ENCODE data around the gene TEAD1. TPM values are rescaled to one million over a fixed set of nuclear protein-coding genes. Genes with fewer than 3 reads are reported as not detected.
A peak's percentile ranks its signal among the peaks of the same experiment; 100 is the strongest.

The TEAD1 gene
- total and polyA plus RNA-seq, 2 experiments from 2014 or later = 24.5 to 103 TPM

- Histone ChIP-seq H3K4me3 (no peak overlapping the region), H3K79me2 (replicated peaks; ENCODE audit: insufficient read depth) (peaks cover 96% of the 10 kb centered on the region), H3K4me2 (no peak overlapping the region), H3K36me3 (ENCODE audit: insufficient read depth) (no peaks in the 10 kb centered on the region), H3K4me1 (ENCODE audit: insufficient read depth) (peaks cover 52% of the 10 kb centered on the region), H4K20me1 (replicated peaks; ENCODE audit: insufficient read depth) (peaks cover 35% of the 10 kb centered on the region), H2AFZ (no peak overlapping the region), H3K27me3 (ENCODE audit: insufficient read depth) (no peaks in the 10 kb centered on the region), H3K27ac (ENCODE audit: low read depth) (no peak overlapping the region), H3K9me2 (ENCODE audit: insufficient read depth) (no peaks in the 10 kb centered on the region), H3F3A (replicated peaks; ENCODE audit: low read depth) (no peaks in the 10 kb centered on the region)
- no peaks in the 10 kb centered on the region for H3K9me3 Mint-ChIP-seq
- H3K36me3 Mint-ChIP-seq (ENCODE audit: low read depth) = peaks cover 5% of the 10 kb centered on the region; the same call in 1 of the 3 replicates
- TF ChIP-seq ZNF114 (CRISPR knock-in tag; IDR thresholded peaks at IDR 0.05) = no peak
- no peak for TF ChIP-seq JUNB (IDR thresholded peaks at IDR 0.05; ENCODE audit: unreplicated experiment)
- TF ChIP-seq POLR2AphosphoS5 (IDR thresholded peaks at IDR 0.05; ENCODE audit: low read depth) = no peak
- no peak for TF ChIP-seq REST (IDR thresholded peaks at IDR 0.05; ENCODE audit: unreplicated experiment)
- no peak for TF ChIP-seq NANOG (IDR thresholded peaks at IDR 0.05; ENCODE audit: borderline replicate concordance)
- TF ChIP-seq ZNF331 (CRISPR knock-in tag; IDR thresholded peaks at IDR 0.05; ENCODE audit: low read depth) = no peak
- no peak for TF ChIP-seq CREB1 (CRISPR knock-in tag; IDR thresholded peaks at IDR 0.05; ENCODE audit: low read depth)
- TF ChIP-seq ZNF462 (CRISPR knock-in tag; IDR thresholded peaks at IDR 0.05) = no peak
- no peak for TF ChIP-seq CTCF (conservative IDR thresholded peaks at IDR 0.05; ENCODE audit: low read depth in 2 of 2)
- no peak for TF ChIP-seq ETS1 (IDR thresholded peaks at IDR 0.05)
- no peak for TF ChIP-seq STAT1 (IDR thresholded peaks at IDR 0.05; ENCODE audit: unreplicated experiment)
- no peak for TF ChIP-seq EZH2phosphoT487 (IDR thresholded peaks at IDR 0.05; ENCODE audit: unreplicated experiment)
- no peak for TF ChIP-seq EZH2 (IDR thresholded peaks at IDR 0.05; ENCODE audit: low read depth, unreplicated experiment)
- H3K27me3 Mint-ChIP-seq (ENCODE audit: insufficient read depth, low read depth, poor library complexity) = peaks cover 4% of the 10 kb centered on the region
- H3K27ac Mint-ChIP-seq = no peak overlapping the region
- peak; percentile 7; the same call in 2 of the 3 replicates for ATAC-seq
- DNase-seq (ENCODE audit: low spot score) = no peak
- peaks cover 66% of the 10 kb centered on the region for H3K4me1 Mint-ChIP-seq
- H3K4me3 Mint-ChIP-seq = no peak overlapping the region
Measured at GRCh38 chr11:12744826-12745502, 70.7 kb downstream of the TEAD1 start.
